ENCODE data around the gene IFNAR1. TPM values are rescaled to one million over a fixed set of nuclear protein-coding genes. Genes with fewer than 3 reads are reported as not detected.

Gene IFNAR1
- total and polyA plus RNA-seq, 2 of the 4 experiments (the other 2 are of a cell fraction), result 7.8 to 9.9 TPM

DNA sequence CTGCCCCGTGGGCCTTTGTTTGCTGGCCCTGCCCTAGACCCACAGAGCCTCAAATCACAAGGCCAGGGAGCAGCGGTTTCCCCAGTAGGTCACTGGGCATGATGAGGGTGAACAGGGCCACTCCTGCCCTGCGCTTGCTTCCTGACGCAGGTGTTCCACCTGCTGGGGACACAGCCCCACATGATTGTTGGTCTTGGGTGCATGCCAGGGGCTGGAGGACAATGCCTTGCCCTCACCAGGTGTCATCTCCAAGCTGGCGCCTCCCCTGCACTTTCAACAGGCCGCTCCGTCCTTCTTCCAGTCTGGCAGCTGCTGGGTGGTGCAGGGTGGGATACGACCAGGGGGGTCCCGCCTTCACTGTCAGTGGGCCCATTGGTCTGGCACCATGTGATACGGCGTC lies 34.3 kb upstream of the IFNAR1 start:
- DNase-seq, result no peak
- no peak overlapping the region for H3K14ac ChIP-seq (replicated peaks; ENCODE audit: low read depth, low read length)
- H2AK9ac ChIP-seq (replicated peaks; ENCODE audit: low read depth, low read length, poor library complexity), result peak overlapping the region; percentile 3
- H3K4me3 ChIP-seq (ENCODE audit: insufficient read depth, low read depth, low read length), result no peak overlapping the region
- peaks cover 7% of the 10 kb centered on the region for H3K4me1 ChIP-seq (ENCODE audit: control insufficient read depth, insufficient read depth, low read length)
- H4K5ac ChIP-seq (ENCODE audit: low read depth, low read length), result no peak overlapping the region
- intact Hi-C loops (cut with micrococcal nuclease), result no loop called here
- no peak overlapping the region for H3K4me2 ChIP-seq (ENCODE audit: low read depth, low read length)
- no peak for ATAC-seq (ENCODE audit: low read depth)
- POLR2A ChIA-PET (ENCODE audit: unreplicated experiment), result no interaction called here
- H3K56ac ChIP-seq (ENCODE audit: extremely low read depth, insufficient read depth, low read length), result no peak overlapping the region
- no peaks in the 10 kb centered on the region; a peak in 1 of 4 replicates for H3K79me1 ChIP-seq (ENCODE audit: low read depth in 1 of 2, low read length in 2 of 2)
- 93% methylated on average over 4 of the region's 11 CpGs; no CpG with 5 or more reads in 1 of the 2 experiments for WGBS, 2 experiments (ENCODE audit: extremely low coverage in 2 of 2, insufficient read length in 1 of 2)
- H3K36me3 ChIP-seq (ENCODE audit: control insufficient read depth, insufficient read depth, low read length), result peaks cover 24% of the 10 kb centered on the region
- no peak overlapping the region for H3K23ac ChIP-seq (ENCODE audit: low read depth, low read length)
- in situ Hi-C loops (cut with MboI; ENCODE audit: low sequenced_read_pairs), result no loop called here
- no peak overlapping the region for H4K8ac ChIP-seq (ENCODE audit: low read depth in 2 of 2, low read length in 2 of 2)
- TF ChIP-seq CHD1 (IDR thresholded peaks at IDR 0.05; ENCODE audit: low read depth, low read length), result no peak
- TF ChIP-seq SMC3 (IDR thresholded peaks at IDR 0.05; ENCODE audit: low read depth, low read length), result no peak
- TF ChIP-seq, protein P1, sequence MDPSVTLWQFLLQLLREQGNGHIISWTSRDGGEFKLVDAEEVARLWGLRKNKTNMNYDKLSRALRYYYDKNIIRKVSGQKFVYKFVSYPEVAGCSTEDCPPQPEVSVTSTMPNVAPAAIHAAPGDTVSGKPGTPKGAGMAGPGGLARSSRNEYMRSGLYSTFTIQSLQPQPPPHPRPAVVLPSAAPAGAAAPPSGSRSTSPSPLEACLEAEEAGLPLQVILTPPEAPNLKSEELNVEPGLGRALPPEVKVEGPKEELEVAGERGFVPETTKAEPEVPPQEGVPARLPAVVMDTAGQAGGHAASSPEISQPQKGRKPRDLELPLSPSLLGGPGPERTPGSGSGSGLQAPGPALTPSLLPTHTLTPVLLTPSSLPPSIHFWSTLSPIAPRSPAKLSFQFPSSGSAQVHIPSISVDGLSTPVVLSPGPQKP (IDR thresholded peaks at IDR 0.05; ENCODE audit: borderline replicate concordance, low read depth, low read length), result no peak
- no peak overlapping the region for H2BK120ac ChIP-seq (ENCODE audit: low read depth, low read length)
- H3K9ac ChIP-seq (ENCODE audit: low read depth, low read length), result no peak overlapping the region
- H4K20me1 ChIP-seq (ENCODE audit: insufficient read depth, low read length), result no peaks in the 10 kb centered on the region; the same call in 1 of the 2 replicates
- no peak overlapping the region for H2BK5ac ChIP-seq (ENCODE audit: low read depth, low read length, poor library complexity, severe bottlenecking)
- CTCF ChIA-PET, result no interaction called here
- no peak overlapping the region for H2BK15ac ChIP-seq (ENCODE audit: low read depth, low read length)
- no peak overlapping the region for H2BK20ac ChIP-seq (ENCODE audit: low read depth, low read length)
- H3K27me3 ChIP-seq (ENCODE audit: control insufficient read depth, insufficient read depth, low read length), result no peaks in the 10 kb centered on the region
- H4K91ac ChIP-seq (ENCODE audit: insufficient read depth, low read depth, low read length), result no peak overlapping the region
- BruUV-seq (replicated peaks), result no TSS peak
- H3K27ac ChIP-seq (ENCODE audit: insufficient read depth, low read length), result no peak overlapping the region
- dilution Hi-C loops (cut with HindIII; ENCODE audit: low sequenced_read_pairs, unreplicated experiment), result no loop called here
- H2AK5ac ChIP-seq (ENCODE audit: low read depth, low read length), result no peak overlapping the region
- H3K18ac ChIP-seq (ENCODE audit: low read depth, low read length), result no peak overlapping the region
- peaks cover 17% of the 10 kb centered on the region; the same call in 1 of the 2 replicates for H3K9me1 ChIP-seq (ENCODE audit: insufficient read depth, low read length)
- H3K4ac ChIP-seq (ENCODE audit: low read depth, low read length), result no peak overlapping the region
- H2AFZ ChIP-seq (replicated peaks; ENCODE audit: low read length, poor library complexity), result no peak overlapping the region
- no peaks in the 10 kb centered on the region for H3K9me3 ChIP-seq (ENCODE audit: control insufficient read depth, insufficient read depth, low read length)

Data from IMR-90 (cell line).